Glomerular visceral epithelial cell (primary cell): ENCODE results near the gene DCLK2.

Experiments used
- DNase-seq: peaks from one replicate; pipeline ENCODE4 v3.0.0-alpha.2; 2016; ENCODE audit errors: extremely low spot score

The DCLK2 gene

GRCh38 chr4:150207871-150208270 is 129.6 kb downstream of the DCLK2 start:
- DNase-seq, result no peak

DNA sequence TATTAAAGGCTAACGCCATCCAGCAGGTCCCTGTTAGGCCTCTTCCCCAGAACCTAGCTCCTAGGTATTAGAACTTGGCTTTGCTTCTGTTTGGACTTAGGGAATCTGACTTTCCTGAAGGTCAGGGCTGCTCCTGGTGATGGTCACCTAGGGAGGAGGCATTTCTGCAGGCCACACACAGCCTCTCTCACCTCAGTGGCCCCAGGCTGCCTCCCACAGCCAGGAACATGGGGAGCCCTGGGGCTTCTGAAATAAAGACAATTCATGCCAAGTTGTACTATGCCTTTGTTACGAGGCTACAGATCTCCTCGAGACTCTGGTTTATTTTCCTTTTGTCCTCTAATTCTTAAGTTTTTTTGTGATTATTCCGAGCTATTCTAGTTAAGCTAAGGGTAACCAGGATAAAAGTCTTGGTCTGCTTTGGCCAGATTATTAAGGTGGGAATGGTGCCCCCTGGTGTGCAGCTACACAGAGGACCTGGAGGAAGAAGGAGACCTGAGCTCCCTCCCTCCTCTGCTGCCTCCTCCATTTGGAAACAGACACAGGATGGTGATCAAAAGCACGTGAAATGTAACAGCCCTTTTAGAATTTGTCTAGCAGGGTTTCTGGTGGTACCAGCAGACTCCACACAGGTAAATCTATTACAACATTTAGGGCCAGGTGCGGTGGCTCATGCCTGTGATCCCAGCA is 131.0 kb downstream of the DCLK2 start:
- DNase-seq, result peak; percentile 60

DNA sequence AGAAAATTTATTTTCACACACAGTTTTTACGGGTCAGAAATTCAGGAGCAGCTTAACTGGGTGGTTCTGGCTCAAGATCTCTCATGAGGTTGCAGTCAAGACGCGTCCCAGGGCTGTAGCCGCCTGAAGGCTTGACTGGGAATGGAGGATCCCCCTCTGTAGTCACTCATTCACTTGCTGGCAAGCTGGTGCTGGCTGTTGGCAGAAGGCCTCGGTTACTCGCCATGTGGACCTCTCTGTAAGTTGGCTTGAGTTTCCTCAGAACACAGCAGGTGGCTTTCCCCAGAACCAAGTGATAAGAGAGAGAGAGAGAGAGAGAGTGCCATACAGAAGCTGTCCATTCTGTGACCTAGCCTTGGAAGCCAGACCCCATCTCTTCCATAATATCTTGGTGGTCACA is 132.8 kb downstream of the DCLK2 start:
- DNase-seq, result no peak

DNA sequence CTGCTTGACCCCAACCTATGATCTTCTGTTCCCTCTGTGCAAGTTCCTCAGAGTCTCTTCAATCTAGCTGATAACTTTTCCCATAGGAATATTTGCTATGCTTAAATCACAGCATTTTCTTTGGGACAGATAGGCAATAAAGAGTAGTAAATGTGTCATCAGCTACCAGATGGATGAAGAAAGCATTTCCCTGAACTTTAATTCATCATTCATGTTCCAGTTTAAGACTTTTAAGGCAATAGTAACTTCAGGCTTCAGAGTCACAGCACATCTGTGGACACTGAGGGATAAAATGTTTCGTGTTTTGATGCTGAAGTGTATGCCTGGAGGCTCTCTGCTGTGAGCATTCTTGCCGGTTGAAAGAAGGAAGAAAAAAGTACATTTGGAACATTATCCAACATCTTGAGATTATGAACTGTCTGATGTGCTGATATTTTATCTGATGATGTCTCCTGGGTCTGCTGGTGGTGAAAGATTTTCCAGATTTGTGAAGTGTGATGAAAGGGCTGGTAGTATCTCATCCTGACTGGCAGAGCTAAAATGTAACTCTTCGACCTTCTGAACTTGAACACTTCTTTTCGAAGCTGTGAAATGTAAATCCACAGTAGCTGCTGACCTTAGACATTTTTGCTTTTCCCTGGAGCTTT is 133.7 kb downstream of the DCLK2 start:
- DNase-seq, result no peak

- no peak for DNase-seq
These were observed 134.2 kb downstream of the DCLK2 start for GRCh38 chr4:150212485-150212884.

- no peak for DNase-seq
These were observed 134.7 kb downstream of the DCLK2 start for GRCh38 chr4:150212927-150213326.

DNA sequence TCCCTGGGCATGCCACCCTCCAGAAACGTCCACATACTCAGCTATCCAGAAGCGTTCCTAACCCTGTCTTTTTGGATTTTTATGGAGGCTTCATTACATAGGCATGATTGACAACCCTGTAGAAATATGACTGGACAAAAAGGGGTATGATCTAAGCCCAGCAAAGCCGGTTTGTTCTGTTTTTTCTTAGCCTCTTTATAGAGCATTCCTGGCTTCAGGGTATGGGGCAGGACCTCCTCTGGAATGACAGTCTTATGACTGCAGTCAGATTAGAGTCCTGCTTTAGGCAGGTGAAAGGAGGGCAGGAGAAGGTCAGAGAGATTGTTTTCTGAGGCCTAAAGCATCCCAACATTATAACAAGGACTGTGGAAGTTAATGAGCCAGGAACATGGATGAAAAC is 137.4 kb downstream of the DCLK2 start:
- no peak for DNase-seq

DNA sequence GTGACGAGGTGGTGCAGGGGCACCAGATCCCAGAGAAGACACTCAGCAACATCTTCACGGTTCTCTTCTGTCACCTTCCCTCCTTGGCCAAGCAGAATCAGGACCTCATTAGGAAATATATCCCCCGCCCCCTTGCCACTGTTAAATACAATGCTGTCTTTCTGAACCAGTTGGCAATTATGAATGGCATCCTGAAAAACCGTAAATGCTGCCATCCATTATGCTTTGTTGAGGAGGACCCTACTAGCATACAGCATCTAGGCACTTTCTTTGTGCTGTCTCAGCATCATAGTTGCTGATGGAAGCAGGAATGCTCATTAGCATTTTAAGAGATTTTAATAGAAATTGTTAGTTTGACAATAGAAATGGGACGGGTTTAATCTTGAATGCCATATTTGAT is 138.5 kb downstream of the DCLK2 start:
- no peak for DNase-seq

GRCh38 chr4:150217192-150217591 is 138.9 kb downstream of the DCLK2 start:
- DNase-seq, result peak; percentile 44

DNA sequence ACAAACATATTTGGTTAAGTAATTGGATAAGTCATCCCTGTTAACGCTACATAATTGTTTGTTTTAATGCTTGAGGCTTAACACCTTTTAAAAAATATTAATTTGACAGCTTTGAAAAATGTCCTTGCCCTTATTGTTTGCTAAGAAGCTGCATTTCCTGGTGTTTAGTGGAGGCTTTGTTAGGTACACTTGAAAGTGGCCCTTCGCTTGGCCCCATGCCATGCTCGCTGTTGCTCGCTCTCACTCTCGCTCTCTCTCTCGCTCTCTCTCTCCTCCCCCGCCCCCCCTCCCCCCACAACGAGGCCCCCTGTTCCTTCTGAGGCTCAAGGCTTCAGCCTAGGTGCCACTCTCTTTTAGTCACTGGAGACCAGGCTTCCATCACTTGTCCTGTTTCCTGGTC is 139.6 kb downstream of the DCLK2 start:
- DNase-seq, result no peak

DNA sequence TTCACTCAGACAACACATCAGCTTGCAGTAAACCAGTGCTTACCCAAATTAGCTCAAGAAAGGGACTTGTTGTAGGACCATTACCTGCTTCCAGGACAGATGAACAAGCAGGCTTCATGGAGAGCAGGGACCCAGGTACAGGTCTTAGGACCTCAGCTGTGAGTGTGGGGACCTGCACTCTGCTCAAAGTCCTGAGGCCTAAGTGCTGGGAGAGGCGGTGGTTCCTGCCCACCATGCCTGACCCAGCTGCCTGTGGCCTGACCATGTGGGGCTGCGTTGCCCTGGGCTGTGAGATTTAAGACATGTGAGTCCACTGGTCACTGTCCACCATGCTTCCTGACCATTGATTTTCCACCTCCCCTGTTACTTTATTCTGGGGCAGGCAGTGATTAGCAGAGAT is 140.2 kb downstream of the DCLK2 start:
- no peak for DNase-seq

GRCh38 chr4:150219841-150220240 is 141.6 kb downstream of the DCLK2 start:
- no peak for DNase-seq

DNA sequence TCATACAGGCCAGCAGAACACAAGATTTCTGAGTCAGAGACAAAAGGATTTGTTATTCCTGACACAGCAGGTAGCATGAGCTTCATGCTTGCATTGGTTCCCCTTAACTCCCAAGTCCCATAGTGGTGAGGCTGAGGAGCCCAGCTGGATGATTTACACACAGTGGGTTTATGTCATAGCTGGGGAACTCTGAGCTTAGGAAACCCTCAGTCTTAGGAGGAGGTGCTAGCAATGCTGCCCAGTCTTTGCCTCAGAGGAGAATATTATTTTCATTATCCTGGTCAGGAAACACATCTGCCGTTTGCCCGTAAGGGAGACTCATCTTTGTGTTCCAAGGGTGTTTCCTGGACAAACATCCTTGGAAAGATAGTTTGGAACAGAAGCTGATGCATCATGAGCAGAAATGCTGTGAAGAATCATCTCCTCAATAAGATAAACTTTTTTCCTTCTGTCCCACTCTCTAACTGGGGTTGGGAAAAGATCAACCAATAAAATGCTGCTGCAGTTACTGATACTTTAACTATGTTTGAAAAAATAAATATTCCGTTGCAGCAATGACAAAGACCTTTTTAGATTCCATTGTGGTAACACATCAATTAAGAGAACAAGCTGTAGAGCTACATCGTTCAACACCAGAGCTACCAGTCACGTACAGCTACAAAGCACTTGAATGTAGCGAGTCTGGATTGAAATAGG is 146.8 kb downstream of the DCLK2 start:
- DNase-seq, result peak; percentile 91

- DNase-seq, result no peak
These were observed 151.3 kb downstream of the DCLK2 start for GRCh38 chr4:150229520-150229919.

GRCh38 chr4:150230561-150230960 is 152.3 kb downstream of the DCLK2 start:
- DNase-seq, result no peak

- DNase-seq, result no peak
These were observed 153.0 kb downstream of the DCLK2 start for GRCh38 chr4:150231107-150231770.

GRCh38 chr4:150232029-150232428 is 153.8 kb downstream of the DCLK2 start:
- DNase-seq, result no peak

DNA sequence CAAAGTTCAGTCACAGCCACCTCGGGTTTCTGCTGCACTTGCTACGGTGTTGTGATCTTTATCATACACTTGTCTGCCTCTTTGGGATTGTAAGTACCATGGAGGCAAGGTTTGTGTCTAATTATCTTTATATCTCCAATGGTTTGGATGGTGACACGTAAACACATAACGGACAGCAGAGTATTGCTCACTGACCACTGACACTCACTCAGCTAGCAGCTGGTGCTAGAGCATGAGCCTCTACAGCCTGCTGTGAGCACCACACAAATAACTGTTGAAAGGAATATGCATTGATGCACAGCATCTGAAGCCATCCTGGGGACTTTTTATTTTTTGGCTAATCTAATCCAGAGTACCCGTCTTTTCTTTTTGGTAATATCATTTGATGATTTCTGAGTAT is 156.0 kb downstream of the DCLK2 start:
- no peak for DNase-seq

- no peak for DNase-seq
These were observed 157.1 kb downstream of the DCLK2 start for GRCh38 chr4:150235317-150235716.

DNA sequence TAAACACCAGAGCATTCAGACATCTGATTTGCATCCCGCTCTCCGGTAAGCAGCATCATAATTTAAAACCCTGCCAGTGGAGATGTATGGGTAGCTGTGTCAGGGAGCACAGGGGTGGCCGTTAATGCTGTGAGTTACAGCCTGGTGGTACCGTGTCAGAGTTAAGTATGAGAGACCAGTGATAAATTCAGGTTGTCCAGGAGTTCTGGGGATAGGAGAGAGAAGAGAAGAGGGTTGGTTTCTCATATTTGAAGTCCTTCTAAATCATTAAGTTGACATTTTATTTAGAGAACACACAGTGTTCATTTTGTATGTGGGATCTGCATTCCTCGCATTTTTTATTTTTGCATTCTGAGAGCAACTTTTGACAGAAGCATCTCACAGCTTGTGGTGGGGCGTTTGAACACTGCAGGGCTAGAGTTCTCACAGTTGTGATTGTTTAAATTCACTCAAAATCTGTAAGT is 157.6 kb downstream of the DCLK2 start:
- no peak for DNase-seq

- no peak for DNase-seq
These were observed 158.4 kb downstream of the DCLK2 start for GRCh38 chr4:150236626-150237025.

DNA sequence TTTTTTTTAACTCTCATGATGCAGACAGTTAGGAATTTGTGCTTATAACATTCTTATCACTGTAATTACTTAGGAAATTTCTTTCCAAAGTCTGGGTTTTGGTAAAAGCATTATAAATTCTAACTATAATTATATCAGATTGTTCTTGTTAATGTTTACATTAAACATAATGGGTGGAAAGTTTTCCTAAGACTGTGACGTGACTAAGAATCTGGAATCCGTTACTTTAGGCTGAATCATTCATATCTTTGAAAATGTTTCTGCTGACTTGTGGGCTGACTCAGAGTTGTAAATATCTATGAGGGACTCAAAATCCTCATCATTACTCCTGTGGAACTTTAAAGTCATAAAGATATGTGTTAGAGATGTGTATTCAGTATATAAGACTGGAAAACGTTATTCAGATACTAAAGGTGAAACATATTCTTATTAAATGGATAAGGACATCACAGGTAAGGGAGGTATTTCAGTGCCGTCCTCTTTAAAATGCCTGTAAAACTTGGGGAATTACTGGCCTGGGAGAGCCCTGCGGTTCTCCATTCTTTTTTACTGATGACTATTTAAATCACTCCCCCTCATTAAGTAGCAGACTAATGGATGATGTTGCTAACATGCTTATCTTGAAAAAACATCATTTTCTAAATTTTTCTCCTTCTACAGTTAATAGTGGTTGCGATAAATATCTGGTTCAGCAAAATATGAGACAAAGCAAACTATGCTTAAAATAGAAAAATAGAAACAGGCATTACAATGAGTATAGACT is 159.0 kb downstream of the DCLK2 start:
- peak; percentile 72 for DNase-seq
